ENCODE results near the gene CNOT10.

The CNOT10 gene

DNA sequence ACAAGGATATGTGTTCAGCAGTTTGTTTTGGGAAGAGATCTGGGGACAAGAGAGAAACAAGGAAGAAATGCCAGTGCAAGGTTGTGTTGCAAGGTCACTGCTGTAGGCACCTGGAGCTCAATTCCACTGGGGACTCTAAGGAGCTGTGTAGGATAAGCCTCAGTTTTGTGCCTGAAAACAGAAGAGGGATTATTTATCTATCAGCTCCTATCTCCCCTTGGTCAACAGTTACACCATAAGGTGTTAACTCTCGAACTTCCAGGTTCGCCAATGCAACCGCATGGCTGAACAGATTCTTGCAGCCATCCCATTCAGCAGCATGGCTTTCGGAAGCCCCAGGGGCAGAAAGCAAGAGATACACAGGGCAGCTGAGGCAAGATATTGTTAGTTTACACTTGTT, 41.6 kb upstream of the CNOT10 start:
- no peaks in the 10 kb centered on the region for H3K9me3 ChIP-seq (ENCODE audit: control insufficient read depth, insufficient read depth, low read depth, low read length)
- no peak overlapping the region for H3K4me3 ChIP-seq (ENCODE audit: low read depth, low read length)
- no peaks in the 10 kb centered on the region for H3K36me3 ChIP-seq (ENCODE audit: control insufficient read depth in 2 of 2, insufficient read depth in 1 of 2, low read length in 2 of 2)
- no peak for TF ChIP-seq ZNF747 (tag by site-specific recombination; IDR thresholded peaks at IDR 0.05)
- TF ChIP-seq ZNF621 (tag by site-specific recombination; IDR thresholded peaks at IDR 0.05) = no peak
- TF ChIP-seq ZNF155 (tag by site-specific recombination; IDR thresholded peaks at IDR 0.05) = no peak
- no peak overlapping the region for H3K27ac ChIP-seq (ENCODE audit: extremely low read depth, low read depth, low read length)
- ChIA-PET POLR2A (no interaction called here), CTCF (no interaction called here)
- H3K4me1 ChIP-seq (ENCODE audit: control insufficient read depth, insufficient read depth, low read length) = no peaks in the 10 kb centered on the region

DNA sequence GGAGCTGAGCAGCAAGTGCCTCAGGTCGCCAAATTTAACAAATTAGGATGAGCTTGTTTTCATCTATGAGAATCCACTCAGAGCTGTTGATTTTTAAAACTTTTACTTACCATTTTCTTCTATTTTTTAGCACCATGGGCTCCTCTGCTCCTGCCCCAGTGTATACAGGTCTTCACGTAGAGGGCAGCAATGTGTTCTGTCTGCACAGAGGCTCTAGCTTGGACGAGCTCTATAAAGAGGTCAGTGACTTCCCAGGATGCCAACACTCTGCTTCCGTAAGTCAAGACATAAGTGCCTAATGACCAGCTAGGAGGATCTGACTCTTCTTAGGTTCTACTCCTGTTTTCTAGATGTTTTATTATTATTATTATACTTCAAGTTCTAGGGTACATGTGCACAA, 41.2 kb upstream of the CNOT10 start:
- Histone ChIP-seq H3K36me3 (ENCODE audit: control insufficient read depth in 2 of 2, insufficient read depth in 1 of 2, low read length in 2 of 2) (no peaks in the 10 kb centered on the region), H3K4me1 (ENCODE audit: control insufficient read depth, insufficient read depth, low read length) (no peaks in the 10 kb centered on the region), H3K27ac (ENCODE audit: extremely low read depth, low read depth, low read length) (no peak overlapping the region), H3K4me3 (ENCODE audit: low read depth, low read length) (no peak overlapping the region), H3K9me3 (ENCODE audit: control insufficient read depth, insufficient read depth, low read depth, low read length) (no peaks in the 10 kb centered on the region)
- CTCF ChIA-PET = no interaction called here
- POLR2A ChIA-PET = no interaction called here
- TF ChIP-seq, protein P1, sequence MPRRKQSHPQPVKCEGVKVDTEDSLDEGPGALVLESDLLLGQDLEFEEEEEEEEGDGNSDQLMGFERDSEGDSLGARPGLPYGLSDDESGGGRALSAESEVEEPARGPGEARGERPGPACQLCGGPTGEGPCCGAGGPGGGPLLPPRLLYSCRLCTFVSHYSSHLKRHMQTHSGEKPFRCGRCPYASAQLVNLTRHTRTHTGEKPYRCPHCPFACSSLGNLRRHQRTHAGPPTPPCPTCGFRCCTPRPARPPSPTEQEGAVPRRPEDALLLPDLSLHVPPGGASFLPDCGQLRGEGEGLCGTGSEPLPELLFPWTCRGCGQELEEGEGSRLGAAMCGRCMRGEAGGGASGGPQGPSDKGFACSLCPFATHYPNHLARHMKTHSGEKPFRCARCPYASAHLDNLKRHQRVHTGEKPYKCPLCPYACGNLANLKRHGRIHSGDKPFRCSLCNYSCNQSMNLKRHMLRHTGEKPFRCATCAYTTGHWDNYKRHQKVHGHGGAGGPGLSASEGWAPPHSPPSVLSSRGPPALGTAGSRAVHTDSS (tag by site-specific recombination; IDR thresholded peaks at IDR 0.05) = no peak
- TF ChIP-seq, protein P2, sequence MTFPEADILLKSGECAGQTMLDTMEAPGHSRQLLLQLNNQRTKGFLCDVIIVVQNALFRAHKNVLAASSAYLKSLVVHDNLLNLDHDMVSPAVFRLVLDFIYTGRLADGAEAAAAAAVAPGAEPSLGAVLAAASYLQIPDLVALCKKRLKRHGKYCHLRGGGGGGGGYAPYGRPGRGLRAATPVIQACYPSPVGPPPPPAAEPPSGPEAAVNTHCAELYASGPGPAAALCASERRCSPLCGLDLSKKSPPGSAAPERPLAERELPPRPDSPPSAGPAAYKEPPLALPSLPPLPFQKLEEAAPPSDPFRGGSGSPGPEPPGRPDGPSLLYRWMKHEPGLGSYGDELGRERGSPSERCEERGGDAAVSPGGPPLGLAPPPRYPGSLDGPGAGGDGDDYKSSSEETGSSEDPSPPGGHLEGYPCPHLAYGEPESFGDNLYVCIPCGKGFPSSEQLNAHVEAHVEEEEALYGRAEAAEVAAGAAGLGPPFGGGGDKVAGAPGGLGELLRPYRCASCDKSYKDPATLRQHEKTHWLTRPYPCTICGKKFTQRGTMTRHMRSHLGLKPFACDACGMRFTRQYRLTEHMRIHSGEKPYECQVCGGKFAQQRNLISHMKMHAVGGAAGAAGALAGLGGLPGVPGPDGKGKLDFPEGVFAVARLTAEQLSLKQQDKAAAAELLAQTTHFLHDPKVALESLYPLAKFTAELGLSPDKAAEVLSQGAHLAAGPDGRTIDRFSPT (tag by site-specific recombination; IDR thresholded peaks at IDR 0.05) = no peak
- TF ChIP-seq, protein P3, sequence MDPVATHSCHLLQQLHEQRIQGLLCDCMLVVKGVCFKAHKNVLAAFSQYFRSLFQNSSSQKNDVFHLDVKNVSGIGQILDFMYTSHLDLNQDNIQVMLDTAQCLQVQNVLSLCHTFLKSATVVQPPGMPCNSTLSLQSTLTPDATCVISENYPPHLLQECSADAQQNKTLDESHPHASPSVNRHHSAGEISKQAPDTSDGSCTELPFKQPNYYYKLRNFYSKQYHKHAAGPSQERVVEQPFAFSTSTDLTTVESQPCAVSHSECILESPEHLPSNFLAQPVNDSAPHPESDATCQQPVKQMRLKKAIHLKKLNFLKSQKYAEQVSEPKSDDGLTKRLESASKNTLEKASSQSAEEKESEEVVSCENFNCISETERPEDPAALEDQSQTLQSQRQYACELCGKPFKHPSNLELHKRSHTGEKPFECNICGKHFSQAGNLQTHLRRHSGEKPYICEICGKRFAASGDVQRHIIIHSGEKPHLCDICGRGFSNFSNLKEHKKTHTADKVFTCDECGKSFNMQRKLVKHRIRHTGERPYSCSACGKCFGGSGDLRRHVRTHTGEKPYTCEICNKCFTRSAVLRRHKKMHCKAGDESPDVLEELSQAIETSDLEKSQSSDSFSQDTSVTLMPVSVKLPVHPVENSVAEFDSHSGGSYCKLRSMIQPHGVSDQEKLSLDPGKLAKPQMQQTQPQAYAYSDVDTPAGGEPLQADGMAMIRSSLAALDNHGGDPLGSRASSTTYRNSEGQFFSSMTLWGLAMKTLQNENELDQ (tag by site-specific recombination; IDR thresholded peaks at IDR 0.05; ENCODE audit: low read depth) = no peak
- TF ChIP-seq ZNF140 (tag by site-specific recombination; IDR thresholded peaks at IDR 0.05) (no peak), ZSCAN30 (tag by site-specific recombination; IDR thresholded peaks at IDR 0.05) (no peak), ZFP69B (tag by site-specific recombination; IDR thresholded peaks at IDR 0.05) (no peak), SP2 (tag by site-specific recombination; IDR thresholded peaks at IDR 0.05) (no peak), ZNF654 (tag by site-specific recombination; IDR thresholded peaks at IDR 0.05; ENCODE audit: low read depth) (no peak), ZNF830 (tag by site-specific recombination; IDR thresholded peaks at IDR 0.05; ENCODE audit: low read depth) (no peak), ZBTB8A (tag by site-specific recombination; IDR thresholded peaks at IDR 0.05) (no peak), ZNF843 (tag by site-specific recombination; IDR thresholded peaks at IDR 0.05) (no peak), ZNF350 (tag by site-specific recombination; IDR thresholded peaks at IDR 0.05) (no peak), ZNF48 (tag by site-specific recombination; IDR thresholded peaks at IDR 0.05) (no peak)
- TF ChIP-seq, protein P4, sequence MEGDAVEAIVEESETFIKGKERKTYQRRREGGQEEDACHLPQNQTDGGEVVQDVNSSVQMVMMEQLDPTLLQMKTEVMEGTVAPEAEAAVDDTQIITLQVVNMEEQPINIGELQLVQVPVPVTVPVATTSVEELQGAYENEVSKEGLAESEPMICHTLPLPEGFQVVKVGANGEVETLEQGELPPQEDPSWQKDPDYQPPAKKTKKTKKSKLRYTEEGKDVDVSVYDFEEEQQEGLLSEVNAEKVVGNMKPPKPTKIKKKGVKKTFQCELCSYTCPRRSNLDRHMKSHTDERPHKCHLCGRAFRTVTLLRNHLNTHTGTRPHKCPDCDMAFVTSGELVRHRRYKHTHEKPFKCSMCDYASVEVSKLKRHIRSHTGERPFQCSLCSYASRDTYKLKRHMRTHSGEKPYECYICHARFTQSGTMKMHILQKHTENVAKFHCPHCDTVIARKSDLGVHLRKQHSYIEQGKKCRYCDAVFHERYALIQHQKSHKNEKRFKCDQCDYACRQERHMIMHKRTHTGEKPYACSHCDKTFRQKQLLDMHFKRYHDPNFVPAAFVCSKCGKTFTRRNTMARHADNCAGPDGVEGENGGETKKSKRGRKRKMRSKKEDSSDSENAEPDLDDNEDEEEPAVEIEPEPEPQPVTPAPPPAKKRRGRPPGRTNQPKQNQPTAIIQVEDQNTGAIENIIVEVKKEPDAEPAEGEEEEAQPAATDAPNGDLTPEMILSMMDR (tag by site-specific recombination; IDR thresholded peaks at IDR 0.05) = no peak
- TF ChIP-seq, protein P5, sequence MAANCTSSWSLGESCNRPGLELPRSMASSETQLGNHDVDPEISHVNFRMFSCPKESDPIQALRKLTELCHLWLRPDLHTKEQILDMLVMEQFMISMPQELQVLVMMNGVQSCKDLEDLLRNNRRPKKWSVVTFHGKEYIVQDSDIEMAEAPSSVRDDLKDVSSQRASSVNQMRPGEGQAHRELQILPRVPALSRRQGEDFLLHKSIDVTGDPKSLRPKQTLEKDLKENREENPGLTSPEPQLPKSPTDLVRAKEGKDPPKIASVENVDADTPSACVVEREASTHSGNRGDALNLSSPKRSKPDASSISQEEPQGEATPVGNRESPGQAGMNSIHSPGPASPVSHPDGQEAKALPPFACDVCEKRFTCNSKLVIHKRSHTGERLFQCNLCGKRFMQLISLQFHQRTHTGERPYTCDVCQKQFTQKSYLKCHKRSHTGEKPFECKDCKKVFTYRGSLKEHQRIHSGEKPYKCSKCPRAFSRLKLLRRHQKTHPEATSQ (tag by site-specific recombination; IDR thresholded peaks at IDR 0.05) = no peak
- TF ChIP-seq, protein P6, sequence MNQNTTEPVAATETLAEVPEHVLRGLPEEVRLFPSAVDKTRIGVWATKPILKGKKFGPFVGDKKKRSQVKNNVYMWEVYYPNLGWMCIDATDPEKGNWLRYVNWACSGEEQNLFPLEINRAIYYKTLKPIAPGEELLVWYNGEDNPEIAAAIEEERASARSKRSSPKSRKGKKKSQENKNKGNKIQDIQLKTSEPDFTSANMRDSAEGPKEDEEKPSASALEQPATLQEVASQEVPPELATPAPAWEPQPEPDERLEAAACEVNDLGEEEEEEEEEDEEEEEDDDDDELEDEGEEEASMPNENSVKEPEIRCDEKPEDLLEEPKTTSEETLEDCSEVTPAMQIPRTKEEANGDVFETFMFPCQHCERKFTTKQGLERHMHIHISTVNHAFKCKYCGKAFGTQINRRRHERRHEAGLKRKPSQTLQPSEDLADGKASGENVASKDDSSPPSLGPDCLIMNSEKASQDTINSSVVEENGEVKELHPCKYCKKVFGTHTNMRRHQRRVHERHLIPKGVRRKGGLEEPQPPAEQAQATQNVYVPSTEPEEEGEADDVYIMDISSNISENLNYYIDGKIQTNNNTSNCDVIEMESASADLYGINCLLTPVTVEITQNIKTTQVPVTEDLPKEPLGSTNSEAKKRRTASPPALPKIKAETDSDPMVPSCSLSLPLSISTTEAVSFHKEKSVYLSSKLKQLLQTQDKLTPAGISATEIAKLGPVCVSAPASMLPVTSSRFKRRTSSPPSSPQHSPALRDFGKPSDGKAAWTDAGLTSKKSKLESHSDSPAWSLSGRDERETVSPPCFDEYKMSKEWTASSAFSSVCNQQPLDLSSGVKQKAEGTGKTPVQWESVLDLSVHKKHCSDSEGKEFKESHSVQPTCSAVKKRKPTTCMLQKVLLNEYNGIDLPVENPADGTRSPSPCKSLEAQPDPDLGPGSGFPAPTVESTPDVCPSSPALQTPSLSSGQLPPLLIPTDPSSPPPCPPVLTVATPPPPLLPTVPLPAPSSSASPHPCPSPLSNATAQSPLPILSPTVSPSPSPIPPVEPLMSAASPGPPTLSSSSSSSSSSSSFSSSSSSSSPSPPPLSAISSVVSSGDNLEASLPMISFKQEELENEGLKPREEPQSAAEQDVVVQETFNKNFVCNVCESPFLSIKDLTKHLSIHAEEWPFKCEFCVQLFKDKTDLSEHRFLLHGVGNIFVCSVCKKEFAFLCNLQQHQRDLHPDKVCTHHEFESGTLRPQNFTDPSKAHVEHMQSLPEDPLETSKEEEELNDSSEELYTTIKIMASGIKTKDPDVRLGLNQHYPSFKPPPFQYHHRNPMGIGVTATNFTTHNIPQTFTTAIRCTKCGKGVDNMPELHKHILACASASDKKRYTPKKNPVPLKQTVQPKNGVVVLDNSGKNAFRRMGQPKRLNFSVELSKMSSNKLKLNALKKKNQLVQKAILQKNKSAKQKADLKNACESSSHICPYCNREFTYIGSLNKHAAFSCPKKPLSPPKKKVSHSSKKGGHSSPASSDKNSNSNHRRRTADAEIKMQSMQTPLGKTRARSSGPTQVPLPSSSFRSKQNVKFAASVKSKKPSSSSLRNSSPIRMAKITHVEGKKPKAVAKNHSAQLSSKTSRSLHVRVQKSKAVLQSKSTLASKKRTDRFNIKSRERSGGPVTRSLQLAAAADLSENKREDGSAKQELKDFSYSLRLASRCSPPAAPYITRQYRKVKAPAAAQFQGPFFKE (tag by site-specific recombination; IDR thresholded peaks at IDR 0.05; ENCODE audit: borderline replicate concordance) = no peak

Data from HEK293 (cell line).